ENCODE data around the gene AOPEP.
"Not testable (repeated sequence)": the region's sequence is repeated elsewhere in the genome, so short reads cannot be mapped to it uniquely, and the experiment has no call there.

DNA sequence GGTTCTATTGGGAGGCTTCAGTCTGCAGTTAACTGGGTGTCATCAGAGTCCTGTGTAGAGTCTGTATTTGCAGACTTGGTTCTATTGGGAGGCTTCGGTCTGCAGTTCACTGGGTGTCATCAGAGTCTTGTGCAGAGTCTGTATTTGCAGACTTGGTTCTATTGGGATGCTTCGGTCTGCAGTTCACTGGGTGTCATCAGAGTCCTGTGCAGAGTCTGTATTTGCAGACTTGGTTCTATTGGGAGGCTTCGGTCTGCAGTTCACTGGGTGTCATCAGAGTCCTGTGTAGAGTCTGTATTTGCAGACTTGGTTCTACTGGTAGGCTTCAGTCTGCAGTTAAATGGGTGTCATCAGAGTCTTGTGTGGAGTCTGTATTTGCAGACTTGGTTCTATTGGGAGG lies 239.5 kb downstream of the AOPEP start:
- TF ChIP-seq POLR2A (IDR thresholded peaks at IDR 0.05), result not testable (repeated sequence)
- TF ChIP-seq, protein P1, sequence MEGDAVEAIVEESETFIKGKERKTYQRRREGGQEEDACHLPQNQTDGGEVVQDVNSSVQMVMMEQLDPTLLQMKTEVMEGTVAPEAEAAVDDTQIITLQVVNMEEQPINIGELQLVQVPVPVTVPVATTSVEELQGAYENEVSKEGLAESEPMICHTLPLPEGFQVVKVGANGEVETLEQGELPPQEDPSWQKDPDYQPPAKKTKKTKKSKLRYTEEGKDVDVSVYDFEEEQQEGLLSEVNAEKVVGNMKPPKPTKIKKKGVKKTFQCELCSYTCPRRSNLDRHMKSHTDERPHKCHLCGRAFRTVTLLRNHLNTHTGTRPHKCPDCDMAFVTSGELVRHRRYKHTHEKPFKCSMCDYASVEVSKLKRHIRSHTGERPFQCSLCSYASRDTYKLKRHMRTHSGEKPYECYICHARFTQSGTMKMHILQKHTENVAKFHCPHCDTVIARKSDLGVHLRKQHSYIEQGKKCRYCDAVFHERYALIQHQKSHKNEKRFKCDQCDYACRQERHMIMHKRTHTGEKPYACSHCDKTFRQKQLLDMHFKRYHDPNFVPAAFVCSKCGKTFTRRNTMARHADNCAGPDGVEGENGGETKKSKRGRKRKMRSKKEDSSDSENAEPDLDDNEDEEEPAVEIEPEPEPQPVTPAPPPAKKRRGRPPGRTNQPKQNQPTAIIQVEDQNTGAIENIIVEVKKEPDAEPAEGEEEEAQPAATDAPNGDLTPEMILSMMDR (IDR thresholded peaks at IDR 0.05), result peak in 2 of 4 donors; percentile 13 to 21
